GM19324 (cell line): ENCODE measurements around the gene GNB1.

Experiments
- ATAC-seq: cut with Tn5 transposase; IDR thresholded peaks from one replicate; pipeline ENCODE4 v1.9.1; 2021; ENCODE audit warnings: mild to moderate bottlenecking, moderate library complexity; ENCODE audit not compliant: unreplicated experiment, low FRiP score

The GNB1 gene

DNA sequence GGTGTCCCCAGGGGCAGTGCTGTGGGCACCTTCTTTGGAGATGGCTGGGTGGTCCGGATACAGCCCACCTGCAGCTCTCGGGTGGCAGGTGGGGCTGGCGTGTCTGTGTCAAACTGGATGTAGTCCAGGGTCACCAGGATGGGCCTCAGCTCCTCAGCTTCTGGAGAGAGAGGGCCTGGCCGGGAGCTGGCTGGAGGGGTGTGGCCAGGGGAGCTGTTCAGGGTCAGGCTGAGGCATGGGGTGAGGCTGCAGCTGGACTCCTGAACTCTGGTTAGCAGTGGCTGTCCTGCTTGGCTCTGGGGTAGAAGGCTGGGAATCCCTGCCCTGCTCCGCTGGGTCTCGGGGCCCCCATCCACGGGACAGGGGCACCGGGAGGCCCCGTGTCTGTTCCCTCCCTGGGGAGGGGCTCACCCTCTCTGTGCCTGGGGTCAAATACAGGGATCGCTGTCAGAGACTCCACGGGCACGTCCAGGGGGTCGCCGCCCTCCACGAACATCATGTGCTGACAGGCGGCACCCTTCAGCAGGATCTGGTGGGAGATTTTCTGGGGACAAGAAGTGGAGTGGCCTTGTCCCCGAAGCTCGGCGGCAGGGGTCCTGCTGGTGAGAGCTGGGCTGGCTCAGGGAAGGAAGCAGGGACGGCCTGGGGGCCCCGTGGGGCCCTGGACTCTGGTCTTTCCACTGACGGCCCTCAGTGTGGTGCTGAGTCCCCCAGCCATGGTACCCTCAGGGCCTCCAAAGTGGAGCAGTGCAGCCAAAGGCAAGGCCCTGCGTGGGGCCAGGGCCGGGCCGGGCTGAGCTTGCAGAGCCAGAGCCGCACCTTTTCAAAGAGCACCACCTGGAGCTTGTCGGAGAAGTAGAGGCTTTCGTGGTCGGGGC is 32.3 kb upstream of the GNB1 start:
- ATAC-seq = no peak

DNA sequence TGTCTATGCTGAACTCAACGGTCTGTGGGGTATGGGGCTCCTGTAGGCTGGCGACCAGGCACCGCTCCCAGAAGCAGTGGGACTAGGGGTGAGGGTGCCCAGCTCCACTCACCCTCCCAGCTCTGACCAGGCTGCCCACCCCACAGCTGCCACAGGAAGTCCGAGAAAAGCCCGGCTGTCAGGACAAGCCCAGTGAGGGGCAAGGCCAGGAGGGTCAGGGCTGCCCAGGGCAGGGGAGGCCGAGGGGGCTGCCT is 31.7 kb upstream of the GNB1 start:
- no peak for ATAC-seq

DNA sequence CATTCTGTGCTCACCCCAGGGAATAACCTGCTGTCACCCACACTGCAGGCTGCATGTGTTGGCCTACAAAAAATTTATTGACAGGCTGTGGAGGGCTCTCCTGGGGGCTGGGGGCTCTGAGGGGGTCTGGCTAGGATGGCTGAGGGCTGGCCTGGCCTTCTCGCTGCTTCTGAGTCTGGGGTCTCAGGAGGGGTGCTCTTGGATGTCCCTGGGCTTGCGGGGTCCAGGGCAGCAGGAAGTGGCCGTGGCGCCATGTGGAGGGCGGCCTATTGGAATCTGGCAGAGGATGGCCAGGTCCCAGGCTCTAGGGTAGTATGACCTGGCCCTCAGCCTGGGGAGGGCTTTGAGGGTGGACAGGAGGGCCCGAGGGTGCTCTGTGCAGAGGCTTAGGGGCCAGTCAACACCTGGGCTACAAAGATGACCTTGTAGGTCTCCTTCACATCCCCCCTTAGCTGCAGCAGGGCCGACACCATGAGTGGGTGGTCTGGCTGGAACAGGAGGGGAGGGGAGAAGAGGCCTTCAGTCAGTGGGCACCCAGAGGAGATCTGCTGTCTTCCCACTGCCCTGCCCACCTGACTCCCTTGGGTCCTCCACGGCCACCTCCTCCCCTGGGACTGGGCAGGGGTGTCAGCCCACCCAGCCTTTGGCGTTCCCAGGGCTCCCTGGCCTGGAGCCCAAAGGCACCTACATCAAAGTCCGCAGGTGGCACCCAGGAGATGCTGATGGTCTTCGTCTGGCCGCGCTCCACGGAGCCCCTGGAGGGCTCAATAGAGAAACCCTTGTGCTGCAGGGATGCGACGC is 31.2 kb upstream of the GNB1 start:
- ATAC-seq = no peak

DNA sequence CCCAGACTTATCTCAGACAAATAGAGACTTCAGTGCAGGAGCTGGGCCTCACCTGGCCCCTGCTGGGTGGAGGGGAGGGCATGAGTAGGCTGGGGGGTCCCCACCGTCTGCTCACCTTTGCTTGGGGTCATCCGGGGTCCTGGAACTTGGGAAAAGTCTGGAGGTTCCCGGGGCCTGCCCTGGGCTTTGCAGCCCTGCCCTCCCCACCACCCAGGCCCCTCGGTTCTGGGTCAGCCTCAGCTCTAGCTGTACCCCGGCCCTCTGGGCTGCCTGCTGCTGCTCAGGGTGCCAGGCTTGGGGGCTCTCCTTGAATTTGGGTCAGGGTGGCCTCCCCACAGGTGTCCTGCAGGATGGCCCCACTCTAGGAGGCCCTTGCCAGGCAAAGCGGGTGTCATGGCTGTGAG is 30.6 kb upstream of the GNB1 start:
- no peak for ATAC-seq

DNA sequence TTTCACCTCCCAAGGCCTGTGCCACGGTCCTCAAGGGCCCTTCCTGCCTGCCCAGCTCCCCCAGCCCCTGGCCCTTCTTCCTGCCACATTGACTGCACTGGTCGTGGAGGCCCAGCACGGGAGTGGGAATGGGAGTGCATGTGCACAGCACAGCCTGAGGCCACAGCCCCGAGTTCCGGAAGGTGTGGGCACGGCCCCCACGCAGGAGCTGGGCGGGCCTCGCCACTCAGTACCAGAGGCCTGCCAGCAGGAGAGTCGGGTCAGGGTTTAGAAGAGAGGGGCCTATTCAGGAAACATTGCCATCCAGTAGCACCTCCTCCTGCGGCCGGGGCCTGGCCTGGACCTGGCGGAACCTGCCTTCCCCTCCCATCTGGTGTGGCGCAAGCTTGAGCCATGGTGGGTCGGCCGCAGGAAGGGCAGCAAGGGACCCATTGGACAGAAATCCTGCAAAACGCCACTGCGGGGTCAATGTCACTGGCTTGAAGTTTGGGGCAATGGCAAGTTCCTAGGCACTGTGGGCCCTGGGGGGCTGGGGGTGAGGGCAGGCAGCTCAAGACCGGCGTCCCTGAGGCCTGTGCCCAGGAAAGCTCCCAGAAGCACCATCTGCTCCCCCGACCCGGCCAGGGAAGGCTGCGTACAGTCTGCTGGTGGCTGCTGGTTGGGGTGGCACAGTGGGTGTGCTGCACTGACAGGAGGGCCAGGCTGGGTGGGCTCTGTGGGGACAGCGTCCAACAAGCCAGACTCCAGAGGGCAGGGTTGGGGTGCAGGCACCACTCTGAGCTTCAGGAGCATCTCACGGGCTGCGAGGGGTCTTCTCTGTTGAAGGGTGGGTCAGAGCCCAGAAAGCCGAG is 29.9 kb upstream of the GNB1 start:
- no peak for ATAC-seq

DNA sequence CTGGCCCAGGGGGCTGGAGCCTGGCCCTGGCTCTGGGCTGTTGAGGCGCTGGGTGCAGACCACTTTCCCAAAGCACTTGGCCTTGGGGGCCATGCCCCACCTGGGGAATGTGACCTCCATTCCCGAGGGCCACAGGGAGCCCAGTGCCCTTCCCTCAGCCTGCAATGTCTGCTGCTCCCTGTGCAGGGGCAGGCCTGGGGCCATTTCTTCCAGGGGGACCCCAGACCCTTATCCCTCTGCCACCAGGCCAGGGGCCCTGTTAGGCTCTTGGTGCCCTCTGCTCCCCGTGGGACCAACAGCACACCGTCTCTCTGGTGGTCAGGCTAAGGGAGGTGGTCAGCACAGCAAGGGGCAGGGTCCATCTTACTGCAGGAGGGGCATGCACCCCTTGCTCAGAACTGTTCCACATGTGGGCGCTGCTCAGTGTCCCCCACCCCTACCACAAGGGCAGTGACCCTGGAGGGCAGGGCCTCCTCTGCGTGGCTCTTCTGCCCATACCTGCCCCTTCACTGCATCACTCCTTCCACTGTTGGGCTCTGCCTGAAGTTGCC is 29.2 kb upstream of the GNB1 start:
- no peak for ATAC-seq

DNA sequence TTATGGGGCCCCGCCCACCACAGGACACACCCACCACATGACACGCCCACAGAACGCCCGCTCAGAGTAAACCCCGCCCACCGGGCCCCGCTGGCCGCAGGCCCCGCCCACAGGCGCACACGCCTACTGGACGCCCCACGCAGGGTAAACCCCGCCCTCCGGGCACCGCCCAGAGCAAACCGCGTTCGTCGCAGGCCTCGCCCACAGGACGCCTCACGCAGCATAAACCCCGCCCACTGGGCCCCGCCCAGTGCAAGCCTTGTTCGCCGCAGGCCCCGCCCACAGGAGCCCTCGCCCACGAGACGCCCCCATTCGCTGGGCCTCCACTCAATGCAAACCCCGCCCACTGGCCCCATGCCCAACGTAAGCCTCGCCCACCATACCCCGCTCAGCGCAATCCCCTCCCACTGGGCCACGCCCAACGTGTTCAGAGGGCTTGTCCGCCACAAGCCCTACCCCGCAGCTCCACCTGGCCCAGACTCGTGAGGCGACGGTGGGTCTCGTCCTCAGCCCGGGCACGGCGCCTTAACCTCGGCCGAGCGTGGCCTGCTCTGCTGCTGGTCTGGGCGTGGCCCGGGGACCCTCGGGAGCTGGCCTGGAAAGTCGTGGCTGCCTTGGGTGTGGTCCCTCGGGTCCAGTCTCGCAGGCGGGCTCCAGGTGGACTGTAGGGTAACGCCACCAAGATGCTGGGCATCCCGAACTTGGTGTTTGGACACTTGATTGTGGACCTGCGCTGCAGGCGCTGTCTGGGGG is 28.6 kb upstream of the GNB1 start:
- peak; percentile 79 for ATAC-seq

DNA sequence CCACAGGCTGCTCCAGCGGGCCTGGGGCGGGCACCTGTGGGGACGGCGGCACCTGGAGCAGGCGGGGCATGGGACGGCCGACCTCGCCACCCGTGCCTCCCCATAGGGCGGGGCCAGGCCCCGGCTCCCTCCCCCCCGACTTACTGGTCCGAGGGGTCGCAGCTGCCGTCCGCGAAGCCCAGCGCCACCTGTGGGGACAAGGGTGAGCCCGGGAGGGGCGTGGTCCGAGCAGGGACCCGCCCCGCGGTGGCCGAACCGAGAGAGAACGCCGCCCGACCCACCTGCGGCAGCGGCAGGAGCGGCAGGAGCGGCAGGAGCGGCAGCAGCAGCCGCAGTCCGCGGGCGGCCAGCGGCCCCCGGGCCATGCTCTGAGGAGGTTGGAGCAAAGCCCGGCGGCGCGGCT is 28.0 kb upstream of the GNB1 start, which contains the start of gene TMEM52:
Gene TMEM52, minus strand, starts transcription at position 379 of the 403 bp plus-strand sequence. Its CDS starts 14 bp downstream, at position 365.
- ATAC-seq = peak; percentile 20

DNA sequence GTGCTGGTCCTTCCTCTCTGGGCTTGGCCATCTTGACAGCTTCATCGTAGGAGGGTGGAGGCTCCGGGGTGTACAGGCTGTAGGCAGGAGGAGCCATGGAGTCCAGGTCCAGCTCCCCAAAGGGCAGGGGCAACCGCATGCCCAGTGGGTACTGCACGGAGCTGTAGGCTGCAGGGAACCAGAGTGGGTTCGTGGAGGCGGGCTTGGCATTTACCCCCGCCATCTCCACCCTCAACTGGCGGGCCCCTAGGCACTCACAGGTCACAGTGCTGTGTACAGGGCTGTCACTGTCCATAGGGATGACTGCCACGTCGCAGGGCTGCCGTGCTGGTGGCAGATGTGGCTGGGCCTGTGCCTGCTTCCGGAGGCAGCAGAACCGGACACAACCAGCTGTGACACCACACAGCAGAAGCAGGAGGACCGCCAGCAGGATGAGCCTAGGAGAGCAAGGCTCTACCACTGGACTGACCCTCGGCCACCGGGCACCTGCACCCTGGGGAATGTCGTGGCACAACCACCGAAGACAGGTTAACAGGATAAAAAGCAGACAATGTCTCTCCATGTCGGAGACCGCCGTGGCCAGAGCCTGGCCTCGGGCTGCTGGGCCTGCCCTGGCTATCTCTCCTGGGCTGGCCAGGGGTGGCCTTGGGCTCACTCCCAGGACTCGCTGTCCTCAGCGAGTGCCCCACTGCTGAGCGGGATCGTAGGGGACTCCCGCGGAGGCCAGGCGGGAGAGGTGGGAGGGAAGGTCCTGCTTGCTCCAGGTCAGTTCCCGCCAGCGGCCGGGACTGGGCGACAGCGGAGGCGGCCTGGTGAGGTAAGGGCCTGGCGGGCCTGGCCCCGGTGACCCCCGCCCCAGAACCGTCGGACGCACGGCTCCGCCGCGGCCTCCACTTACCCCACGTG is 27.4 kb upstream of the GNB1 start:
- ATAC-seq = no peak

DNA sequence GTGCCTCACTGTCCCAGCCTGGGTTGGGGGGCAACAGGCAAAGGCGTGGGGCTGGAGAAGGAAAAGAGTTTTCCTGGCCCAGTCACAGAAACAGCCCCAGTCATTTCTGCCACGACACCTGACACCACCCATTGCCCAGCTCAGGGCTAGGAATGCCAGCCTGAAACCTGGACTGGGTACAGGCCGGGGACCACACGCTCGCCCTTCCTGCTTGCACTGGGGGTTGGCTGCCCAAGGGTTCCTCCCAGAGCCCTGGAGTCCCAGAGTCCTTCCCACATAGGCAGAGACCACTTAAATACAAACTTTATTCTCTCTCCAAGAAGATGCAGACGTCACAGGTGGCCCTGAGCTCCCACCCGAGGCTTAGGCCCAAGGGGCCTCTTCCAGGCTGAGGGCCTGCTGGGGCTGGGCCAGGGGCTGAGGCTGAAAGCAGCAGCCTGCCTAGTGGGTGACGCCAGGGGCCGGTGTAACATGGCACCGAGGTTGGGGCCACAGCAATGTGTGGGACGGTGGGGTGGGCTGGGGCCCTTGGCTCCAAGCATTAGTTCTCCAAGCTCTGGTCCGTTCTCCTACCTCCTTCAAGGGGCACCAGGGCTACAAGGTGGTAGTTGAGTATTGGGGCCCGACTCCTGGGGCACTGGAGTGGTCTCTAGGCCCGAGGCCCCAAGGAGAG is 26.6 kb upstream of the GNB1 start:
- no peak for ATAC-seq

DNA sequence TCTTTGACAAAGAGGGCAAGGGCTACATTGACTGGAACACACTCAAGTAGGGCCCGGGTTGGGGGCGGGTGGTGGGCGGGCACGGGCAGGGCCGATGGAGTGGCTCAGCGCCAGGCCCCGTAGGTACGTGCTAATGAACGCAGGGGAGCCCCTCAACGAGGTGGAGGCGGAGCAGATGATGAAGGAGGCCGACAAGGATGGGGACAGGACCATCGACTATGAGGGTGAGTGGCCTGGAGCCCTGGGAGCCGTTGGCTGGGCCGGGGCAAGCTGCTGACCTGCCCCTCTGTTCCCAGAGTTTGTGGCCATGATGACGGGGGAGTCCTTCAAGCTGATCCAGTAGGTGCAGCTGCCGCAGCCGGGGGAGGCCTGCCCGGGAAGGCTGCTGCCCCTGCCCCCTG is 26.0 kb upstream of the GNB1 start:
- no peak for ATAC-seq

DNA sequence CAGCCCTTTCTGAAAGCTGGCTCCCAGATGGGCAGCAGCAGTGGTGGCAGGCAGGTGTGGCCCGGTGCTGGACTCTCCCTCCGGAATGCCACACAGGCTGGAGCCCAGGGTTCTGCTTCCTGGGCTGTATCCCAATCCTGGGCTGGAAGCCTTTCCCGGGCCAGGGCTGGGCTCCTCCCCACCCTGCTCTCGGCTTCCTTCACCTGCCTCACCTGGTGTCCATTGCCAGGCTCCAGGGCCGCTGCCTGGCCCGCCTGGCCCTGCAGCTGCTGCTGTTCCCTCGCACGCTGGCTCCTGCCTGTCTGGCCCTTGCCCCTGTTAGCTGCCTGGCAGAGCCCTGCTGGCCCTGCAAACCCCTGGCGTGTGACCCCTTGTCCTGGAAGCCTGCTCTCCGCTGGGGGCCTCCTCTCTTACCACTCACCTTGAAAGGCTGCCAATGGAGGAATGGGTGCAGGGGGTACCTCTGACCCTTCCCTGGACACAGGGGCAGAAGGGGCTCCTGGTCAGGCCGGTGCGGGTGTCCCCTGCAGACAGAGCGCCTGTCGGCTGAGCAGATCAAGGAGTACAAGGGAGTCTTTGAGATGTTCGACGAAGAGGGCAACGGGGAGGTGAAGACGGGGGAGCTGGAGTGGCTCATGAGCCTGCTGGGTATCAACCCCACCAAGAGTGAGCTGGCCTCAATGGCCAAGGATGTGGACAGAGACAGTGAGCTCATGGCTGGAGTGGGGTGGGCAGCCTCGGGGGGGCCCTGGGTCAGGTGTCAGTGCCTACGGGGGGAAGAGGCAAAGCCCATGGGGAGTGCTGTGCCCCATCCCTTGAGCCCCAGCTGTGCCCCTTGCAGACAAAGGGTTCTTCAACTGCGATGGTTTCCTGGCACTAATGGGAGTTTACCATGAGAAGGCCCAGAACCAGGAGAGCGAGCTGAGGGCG is 25.3 kb upstream of the GNB1 start:
- ATAC-seq = no peak

DNA sequence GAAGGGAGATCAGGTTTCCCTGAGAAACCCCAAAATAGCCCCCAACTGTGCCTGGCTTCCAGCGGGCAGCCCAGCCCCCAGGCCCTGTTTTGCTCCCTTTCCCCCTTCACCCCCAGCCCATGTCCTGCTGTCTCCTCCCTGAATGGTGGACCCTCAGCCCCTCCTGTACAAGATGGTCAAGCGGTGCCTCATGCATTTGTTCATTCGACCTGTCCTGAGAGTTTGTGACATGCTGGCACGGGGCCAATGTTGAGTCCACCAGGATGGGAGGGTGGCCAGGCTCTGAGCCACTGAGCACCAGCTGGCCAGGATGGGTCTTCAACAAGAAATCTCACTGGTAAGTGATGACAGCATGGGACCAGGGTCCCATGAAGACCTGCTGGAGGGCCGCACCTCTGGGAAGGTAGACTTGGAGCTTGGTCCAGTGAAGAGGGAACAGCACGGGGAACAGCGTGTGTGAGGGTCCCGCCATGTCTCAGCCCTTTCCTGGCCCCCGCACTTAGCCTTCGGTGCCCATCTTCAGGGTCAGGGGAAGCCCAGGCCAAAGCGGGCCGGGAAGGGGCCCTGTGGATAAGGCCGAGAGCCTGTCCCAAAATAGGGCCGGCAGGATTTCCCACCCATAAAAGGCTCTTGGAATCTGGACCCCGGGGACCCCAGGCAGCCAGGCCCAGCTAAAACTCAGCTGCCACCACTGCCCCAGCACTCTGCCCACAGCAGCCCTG is 24.2 kb upstream of the GNB1 start, which contains the start of gene CALML6:
Gene CALML6, plus strand, starts transcription at position 290 of the 722 bp plus-strand sequence. Its CDS starts 21 bp downstream, at position 311.
- no peak for ATAC-seq

DNA sequence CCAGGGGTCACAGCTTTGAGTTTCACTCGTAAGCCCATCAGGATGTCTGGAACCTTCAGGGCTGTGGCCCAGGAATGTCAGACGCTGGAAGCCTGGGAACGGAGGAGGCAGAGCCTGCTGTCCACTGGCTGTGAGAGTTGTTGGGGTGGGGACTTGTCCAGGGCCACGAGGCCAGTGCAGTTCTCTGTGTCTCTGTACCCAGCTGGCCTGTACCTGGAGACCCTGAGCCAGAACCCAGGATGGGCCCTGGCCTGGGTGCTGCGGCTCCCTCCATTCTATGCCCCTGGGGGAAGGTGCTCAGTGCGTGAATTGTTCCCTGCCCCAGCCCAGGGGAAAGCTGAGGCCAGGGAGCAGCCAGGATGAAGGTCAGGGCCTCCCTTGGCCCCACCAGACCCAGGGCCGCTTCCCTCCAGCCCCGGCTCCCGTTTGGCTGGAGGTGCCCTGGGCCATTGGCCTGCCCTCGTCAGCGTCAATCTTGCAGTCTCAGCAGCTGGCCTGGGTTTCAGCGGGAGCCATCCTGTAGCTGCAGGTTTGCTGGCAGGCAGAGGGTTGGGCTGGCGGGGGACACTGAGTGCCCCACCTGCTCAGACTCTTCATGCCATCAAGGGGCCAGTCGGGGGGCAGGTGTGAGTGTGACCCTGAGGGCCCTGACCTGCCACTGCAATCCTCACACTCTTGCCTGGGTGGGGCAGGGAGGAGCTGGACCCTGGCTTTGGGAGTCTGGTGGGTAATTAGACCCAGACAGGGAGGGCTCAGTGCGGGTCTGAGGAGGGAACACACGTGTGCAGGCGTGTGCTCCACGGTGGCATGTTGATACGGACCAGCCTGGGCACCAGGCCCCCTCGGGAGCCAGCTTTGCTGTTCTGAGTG is 23.4 kb upstream of the GNB1 start:
- ATAC-seq = no peak

DNA sequence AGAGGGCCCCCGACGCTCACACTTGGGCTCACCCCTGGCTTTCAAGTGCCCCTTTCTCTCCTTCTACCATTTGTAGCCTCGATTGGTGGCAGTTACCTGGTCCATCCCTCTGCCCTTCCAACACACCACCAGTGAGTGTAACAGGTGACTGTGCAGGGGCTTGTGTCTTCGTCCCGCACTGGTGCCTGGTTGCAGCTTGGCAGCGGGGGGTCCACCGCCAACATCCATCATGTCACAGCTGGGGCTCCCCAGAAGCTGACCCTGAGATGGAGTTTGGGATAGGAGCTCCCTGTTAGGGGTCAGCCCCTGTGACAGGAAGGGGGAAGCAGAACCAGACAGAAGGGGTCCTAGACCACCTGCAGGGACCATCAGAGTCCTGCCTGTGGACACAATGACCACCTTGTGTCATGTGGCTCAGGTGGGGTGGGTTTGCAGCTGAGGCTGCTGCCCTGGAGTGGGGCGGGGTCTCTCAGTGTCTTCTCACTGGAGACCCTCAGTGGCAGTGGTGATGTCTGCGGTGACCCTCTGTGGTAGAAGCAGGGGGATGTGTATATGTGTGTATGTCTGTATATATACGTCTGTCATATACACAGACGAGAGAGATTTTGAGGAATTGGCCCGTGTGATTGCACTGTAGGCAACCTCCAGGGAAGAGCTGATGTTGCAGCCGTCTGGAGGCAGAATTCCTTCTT is 20.6 kb upstream of the GNB1 start:
- no peak for ATAC-seq
